Central memory CD8-positive, alpha-beta T cell (primary cell): Measurements from ENCODE around the gene BICC1.

ENCODE experiments used
- ATAC-seq: fragments of 150-1000 bp; cut with Tn5 transposase; replicated peaks from 2 replicates; pipeline ENCODE4 v1.10.0; 2022; ENCODE audit warnings: mild to moderate bottlenecking, moderate FRiP score, moderate number of reproducible peaks; ENCODE audit not compliant: poor library complexity, severe bottlenecking; ENCODE audit errors: extremely low read depth
- DNase-seq, 2 donors: peaks; one replicate each; pipeline ENCODE4 v3.0.0; 2021; ENCODE audit warnings: low spot score in 2 of 2
- H3K27ac Mint-ChIP-seq: one replicate; pipeline ENCODE4 v1.8.0; 2022; ENCODE audit warnings: low read depth, mild to moderate bottlenecking, moderate library complexity, mixed read lengths
- H3K27me3 Mint-ChIP-seq: one replicate; pipeline ENCODE4 v1.8.0; 2022; ENCODE audit warnings: mixed read lengths
- H3K36me3 Mint-ChIP-seq: one replicate; pipeline ENCODE4 v1.8.0; 2022; ENCODE audit warnings: mild to moderate bottlenecking, moderate library complexity, mixed read lengths; ENCODE audit not compliant: insufficient read depth
- H3K4me1 Mint-ChIP-seq: one replicate; pipeline ENCODE4 v1.8.0; 2022; ENCODE audit warnings: mixed read lengths
- H3K4me3 Mint-ChIP-seq: one replicate; pipeline ENCODE4 v1.8.0; 2022; ENCODE audit warnings: mild to moderate bottlenecking, moderate library complexity, mixed read lengths
- H3K9me3 Mint-ChIP-seq: one replicate; pipeline ENCODE4 v1.8.0; 2022; ENCODE audit warnings: mixed read lengths

BICC1 gene

GRCh38 chr10:58576751-58577436 is 64.2 kb downstream of the BICC1 start:
- Mint-ChIP-seq H3K9me3 (no peaks in the 10 kb centered on the region), H3K4me1 (no peaks in the 10 kb centered on the region), H3K27ac (no peak overlapping the region), H3K36me3 (no peaks in the 10 kb centered on the region), H3K4me3 (no peak overlapping the region), H3K27me3 (no peaks in the 10 kb centered on the region)
- ATAC-seq (no peak), DNase-seq (no peak)

GRCh38 chr10:58577437-58577777 is 64.7 kb downstream of the BICC1 start:
- no peak overlapping the region for H3K4me3 Mint-ChIP-seq
- no peak overlapping the region for H3K27ac Mint-ChIP-seq
- ATAC-seq (no peak), DNase-seq (no peak)
- no peaks in the 10 kb centered on the region for H3K36me3 Mint-ChIP-seq
- no peaks in the 10 kb centered on the region for H3K4me1 Mint-ChIP-seq
- no peaks in the 10 kb centered on the region for H3K27me3 Mint-ChIP-seq
- no peaks in the 10 kb centered on the region for H3K9me3 Mint-ChIP-seq

- Mint-ChIP-seq H3K27ac (no peak overlapping the region), H3K9me3 (peaks cover 4% of the 10 kb centered on the region), H3K36me3 (no peaks in the 10 kb centered on the region), H3K27me3 (no peaks in the 10 kb centered on the region), H3K4me1 (no peaks in the 10 kb centered on the region), H3K4me3 (no peak overlapping the region)
- DNase-seq (no peak), ATAC-seq (no peak)
Observed at GRCh38 chr10:58578366-58578765, 65.7 kb downstream of the BICC1 start.

- DNase-seq (no peak), ATAC-seq (no peak)
- Mint-ChIP-seq H3K4me3 (no peak overlapping the region), H3K4me1 (no peaks in the 10 kb centered on the region), H3K27me3 (no peaks in the 10 kb centered on the region), H3K36me3 (peaks cover 2% of the 10 kb centered on the region), H3K27ac (no peak overlapping the region), H3K9me3 (peaks cover 6% of the 10 kb centered on the region)
Observed at GRCh38 chr10:58579011-58579655, 66.5 kb downstream of the BICC1 start.

- no peaks in the 10 kb centered on the region for H3K27me3 Mint-ChIP-seq
- no peak overlapping the region for H3K27ac Mint-ChIP-seq
- peaks cover 2% of the 10 kb centered on the region for H3K36me3 Mint-ChIP-seq
- no peak overlapping the region for H3K4me3 Mint-ChIP-seq
- H3K9me3 Mint-ChIP-seq = peaks cover 8% of the 10 kb centered on the region
- ATAC-seq = no peak
- no peaks in the 10 kb centered on the region for H3K4me1 Mint-ChIP-seq
- no peak for DNase-seq
Observed at GRCh38 chr10:58582045-58582444, 69.4 kb downstream of the BICC1 start.

GRCh38 chr10:58585435-58585834 is 72.8 kb downstream of the BICC1 start:
- no peak overlapping the region for H3K27ac Mint-ChIP-seq
- DNase-seq (no peak), ATAC-seq (no peak)
- peaks cover 3% of the 10 kb centered on the region for H3K36me3 Mint-ChIP-seq
- H3K27me3 Mint-ChIP-seq = no peaks in the 10 kb centered on the region
- H3K4me1 Mint-ChIP-seq = no peaks in the 10 kb centered on the region
- peaks cover 8% of the 10 kb centered on the region for H3K9me3 Mint-ChIP-seq
- no peak overlapping the region for H3K4me3 Mint-ChIP-seq

- H3K27me3 Mint-ChIP-seq = no peaks in the 10 kb centered on the region
- no peak overlapping the region for H3K4me3 Mint-ChIP-seq
- ATAC-seq (no peak), DNase-seq (no peak)
- H3K36me3 Mint-ChIP-seq = peaks cover 3% of the 10 kb centered on the region
- H3K27ac Mint-ChIP-seq = no peak overlapping the region
- no peaks in the 10 kb centered on the region for H3K4me1 Mint-ChIP-seq
- peaks cover 8% of the 10 kb centered on the region for H3K9me3 Mint-ChIP-seq
Observed at GRCh38 chr10:58586282-58587245, 73.9 kb downstream of the BICC1 start.

GRCh38 chr10:58587676-58588075 is 75.0 kb downstream of the BICC1 start:
- Mint-ChIP-seq H3K4me3 (no peak overlapping the region), H3K36me3 (peaks cover 3% of the 10 kb centered on the region), H3K4me1 (no peaks in the 10 kb centered on the region), H3K9me3 (peaks cover 7% of the 10 kb centered on the region), H3K27ac (no peak overlapping the region), H3K27me3 (no peaks in the 10 kb centered on the region)
- ATAC-seq = no peak
- DNase-seq = no peak

GRCh38 chr10:58588673-58589265 is 76.1 kb downstream of the BICC1 start:
- no peak for DNase-seq
- no peaks in the 10 kb centered on the region for H3K27me3 Mint-ChIP-seq
- H3K4me1 Mint-ChIP-seq = no peaks in the 10 kb centered on the region
- no peak overlapping the region for H3K4me3 Mint-ChIP-seq
- no peak overlapping the region for H3K27ac Mint-ChIP-seq
- H3K36me3 Mint-ChIP-seq = peaks cover 1% of the 10 kb centered on the region
- no peak for ATAC-seq
- peaks cover 4% of the 10 kb centered on the region for H3K9me3 Mint-ChIP-seq

- Mint-ChIP-seq H3K27ac (no peak overlapping the region), H3K36me3 (peaks cover 1% of the 10 kb centered on the region), H3K4me1 (no peaks in the 10 kb centered on the region), H3K27me3 (no peaks in the 10 kb centered on the region), H3K4me3 (no peak overlapping the region), H3K9me3 (no peaks in the 10 kb centered on the region)
- DNase-seq = no peak
- ATAC-seq = no peak
Observed at GRCh38 chr10:58590152-58590840, 77.6 kb downstream of the BICC1 start.

GRCh38 chr10:58590924-58591323 is 78.3 kb downstream of the BICC1 start:
- DNase-seq (no peak), ATAC-seq (no peak)
- H3K9me3 Mint-ChIP-seq = no peaks in the 10 kb centered on the region
- no peak overlapping the region for H3K27ac Mint-ChIP-seq
- H3K36me3 Mint-ChIP-seq = peaks cover 1% of the 10 kb centered on the region
- H3K4me1 Mint-ChIP-seq = no peaks in the 10 kb centered on the region
- H3K27me3 Mint-ChIP-seq = no peaks in the 10 kb centered on the region
- H3K4me3 Mint-ChIP-seq = no peak overlapping the region

GRCh38 chr10:58593008-58593407 is 80.3 kb downstream of the BICC1 start:
- H3K27me3 Mint-ChIP-seq = no peaks in the 10 kb centered on the region
- no peak overlapping the region for H3K4me3 Mint-ChIP-seq
- H3K9me3 Mint-ChIP-seq = no peaks in the 10 kb centered on the region
- no peak for DNase-seq
- ATAC-seq = no peak
- H3K36me3 Mint-ChIP-seq = peaks cover 1% of the 10 kb centered on the region
- H3K4me1 Mint-ChIP-seq = no peaks in the 10 kb centered on the region
- H3K27ac Mint-ChIP-seq = no peak overlapping the region
